Thyroid gland (tissue), 4 donors: Measurements from ENCODE around the gene FSTL3. TPM values are rescaled to one million over a fixed set of nuclear protein-coding genes. Genes with fewer than 3 reads are reported as not detected.

Source experiments
- DNase-seq, 2 donors: peaks; one replicate each; pipeline ENCODE4 v3.0.0-alpha.2; 2019
- H3K27ac ChIP-seq, 3 donors: fragments of 200-600 bp; sonication (generic); 1 replicate in 2 of 3; 2 replicates in 1 of 3; pipeline ENCODE4 v1.5.1; 2016 to 2019; ENCODE audit warnings: mild to moderate bottlenecking in 1 of 3, moderate library complexity in 1 of 3
- H3K27me3 ChIP-seq: fragments of 200-600 bp; sonication (generic); one replicate; pipeline ENCODE4 v1.5.1; 2019
- H3K36me3 ChIP-seq, 2 donors: fragments of 200-600 bp; sonication (generic); one replicate each; pipeline ENCODE4 v1.5.1; 2016 to 2019
- H3K4me1 ChIP-seq, 2 donors: fragments of 200-600 bp; sonication (generic); one replicate each; pipeline ENCODE4 v1.5.1; 2017 to 2019
- H3K4me3 ChIP-seq, 3 donors: fragments of 200-600 bp; sonication (generic); replicated peaks in 1 of 3; 1 replicate in 2 of 3; 2 replicates in 1 of 3; pipeline ENCODE4 v1.5.1; 2016; ENCODE audit warnings: mild to moderate bottlenecking in 1 of 3
- H3K9me3 ChIP-seq: fragments of 200-600 bp; sonication (generic); one replicate; pipeline ENCODE4 v1.5.1; 2017
- POLR2A ChIP-seq, 2 donors: fragments of 450-650 bp; IDR thresholded peaks; one replicate each; pipeline ENCODE4 v1.6.1; 2017; ENCODE audit warnings: antibody characterized with exemption in 2 of 2, mild to moderate bottlenecking in 2 of 2, moderate library complexity in 1 of 2
- WGBS, 2 donors: methylation state at CpG; one replicate each; pipeline ENCODE4 v1.1.5; 2017; 5-methylcytosine and 5-hydroxymethylcytosine counted together
- intact Hi-C: fragments of 100-400 bp; cut with DNase I; formaldehyde crosslinking; loops from one replicate; pipeline ENCODE4 v1.15.1; 2023
- total RNA-seq, 4 donors: library from RNA; depleted of rRNA; stranded (reverse); fragments of >200 nt; gene quantifications; one replicate each; pipeline ENCODE4 v1.2.3, GENCODE V29; 2016
- TF ChIP-seq, protein P1 (sequence below), 6 experiments: fragments of 200-600 bp in 3 of 6; fragments of 450-650 bp in 3 of 6; sonication (generic) in 3 of 6; IDR thresholded peaks; one replicate each; pipeline ENCODE4 v1.5.1; 2016 to 2019; ENCODE audit warnings: antibody characterized with exemption in 6 of 6, mild to moderate bottlenecking in 2 of 6, inconsistent platforms in 1 of 6, moderate library complexity in 1 of 6

The FSTL3 gene
- total RNA-seq, 4 donors from 2014 or later: 16.2 to 73.4 (median 62.9) TPM

DNA sequence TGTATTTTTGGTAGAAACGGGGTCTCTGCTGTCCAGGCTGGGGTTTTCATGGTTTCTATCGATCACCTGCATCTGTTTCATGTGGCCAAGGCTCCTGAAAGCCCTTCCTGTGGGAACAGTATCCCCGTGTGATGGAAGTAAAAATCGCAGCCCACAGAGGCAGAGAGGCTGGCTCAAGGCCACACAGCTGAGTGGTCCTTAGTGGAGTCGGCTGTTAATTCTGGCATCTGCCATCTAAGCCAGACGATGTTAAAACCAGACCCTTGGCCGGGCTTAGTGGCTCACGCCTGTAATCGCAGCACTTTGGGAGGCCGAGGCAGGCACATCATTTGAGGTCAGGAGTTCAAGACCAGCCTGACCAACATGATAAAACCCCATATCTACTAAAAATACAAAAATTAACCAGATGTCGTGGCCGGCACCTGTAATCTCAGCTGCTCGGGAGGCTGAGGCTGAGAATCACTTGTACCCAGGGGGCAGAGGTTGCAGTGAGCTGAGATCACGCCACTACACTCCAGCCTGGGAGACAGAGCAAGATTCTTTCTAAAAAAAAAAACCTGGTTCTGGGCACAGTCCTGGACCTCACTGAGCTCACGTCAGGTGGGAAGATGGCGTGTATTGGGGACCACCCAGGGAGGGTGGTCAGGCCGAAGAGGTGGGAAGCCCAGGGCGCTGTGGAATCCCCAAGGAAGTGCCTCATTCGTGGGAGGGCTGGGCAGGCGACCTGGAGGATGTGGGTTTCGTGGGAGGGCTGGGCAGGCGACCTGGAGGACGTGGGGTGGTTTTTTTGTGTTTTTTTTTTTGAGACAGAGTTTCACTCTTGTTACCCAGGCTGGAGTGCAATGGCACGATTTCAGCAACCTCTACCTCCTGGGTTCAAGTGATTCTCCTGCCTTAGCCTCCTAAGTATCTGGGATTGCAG, 56.2 kb downstream of the FSTL3 start:
- H3K4me3 ChIP-seq: no peak overlapping the region
- no peak overlapping the region for H3K27ac ChIP-seq
- TF ChIP-seq POLR2A (IDR thresholded peaks at IDR 0.05): no peak
- TF ChIP-seq, protein P1, sequence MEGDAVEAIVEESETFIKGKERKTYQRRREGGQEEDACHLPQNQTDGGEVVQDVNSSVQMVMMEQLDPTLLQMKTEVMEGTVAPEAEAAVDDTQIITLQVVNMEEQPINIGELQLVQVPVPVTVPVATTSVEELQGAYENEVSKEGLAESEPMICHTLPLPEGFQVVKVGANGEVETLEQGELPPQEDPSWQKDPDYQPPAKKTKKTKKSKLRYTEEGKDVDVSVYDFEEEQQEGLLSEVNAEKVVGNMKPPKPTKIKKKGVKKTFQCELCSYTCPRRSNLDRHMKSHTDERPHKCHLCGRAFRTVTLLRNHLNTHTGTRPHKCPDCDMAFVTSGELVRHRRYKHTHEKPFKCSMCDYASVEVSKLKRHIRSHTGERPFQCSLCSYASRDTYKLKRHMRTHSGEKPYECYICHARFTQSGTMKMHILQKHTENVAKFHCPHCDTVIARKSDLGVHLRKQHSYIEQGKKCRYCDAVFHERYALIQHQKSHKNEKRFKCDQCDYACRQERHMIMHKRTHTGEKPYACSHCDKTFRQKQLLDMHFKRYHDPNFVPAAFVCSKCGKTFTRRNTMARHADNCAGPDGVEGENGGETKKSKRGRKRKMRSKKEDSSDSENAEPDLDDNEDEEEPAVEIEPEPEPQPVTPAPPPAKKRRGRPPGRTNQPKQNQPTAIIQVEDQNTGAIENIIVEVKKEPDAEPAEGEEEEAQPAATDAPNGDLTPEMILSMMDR (IDR thresholded peaks at IDR 0.05): no peak
- peaks cover 0 to 6% of the 10 kb centered on the region in 2 donors for H3K4me1 ChIP-seq
- DNase-seq: no peak
- H3K36me3 ChIP-seq: no peaks in the 10 kb centered on the region
- H3K27me3 ChIP-seq: no peaks in the 10 kb centered on the region
- H3K9me3 ChIP-seq: no peaks in the 10 kb centered on the region
- 80 to 83% methylated on average over 24 of the region's 24 CpGs for WGBS, 2 donors
- intact Hi-C loops: no loop called here

Other genes starting within 250 kb of the FSTL3 start
- gene SHC2, start 215.4 kb upstream of the FSTL3 start, total RNA-seq: 10 to 100 TPM; 31.5 to 72.8 (median 48.8) TPM
- 1 to 10 TPM in 1 of 4 donors, under 1 TPM in 1, not detected in 2; 0.56 to 3.1 TPM for gene MADCAM1, start 179.9 kb upstream of the FSTL3 start, total RNA-seq
- 100 to 1,000 TPM in 2 of 4 donors, 10 to 100 TPM in 2; 50.8 to 147 (median 99.6) TPM for gene TPGS1, start 168.9 kb upstream of the FSTL3 start, total RNA-seq
- 10 to 100 TPM; 44.8 to 64.7 (median 48.2) TPM for gene CDC34, start 144.6 kb upstream of the FSTL3 start, total RNA-seq
- gene GZMM, start 132.3 kb upstream of the FSTL3 start, total RNA-seq: 1 to 10 TPM in 1 of 4 donors, under 1 TPM in 1, not detected in 2; 0.78 to 1.9 TPM
- gene BSG, start 103.8 kb upstream of the FSTL3 start, total RNA-seq: 100 to 1,000 TPM; 349 to 702 (median 569) TPM
- not detected for gene HCN2, start 86.5 kb upstream of the FSTL3 start, total RNA-seq
- 10 to 100 TPM; 23.2 to 39.7 (median 33.1) TPM for gene POLRMT, start 42.9 kb upstream of the FSTL3 start, total RNA-seq
- gene FGF22, start 36.5 kb upstream of the FSTL3 start, total RNA-seq: not detected
- 10 to 100 TPM; 41.4 to 55.5 (median 53.5) TPM for gene RNF126, start 13.2 kb upstream of the FSTL3 start, total RNA-seq
- gene PRSS57, start 19.1 kb downstream of the FSTL3 start, total RNA-seq: not detected
- 10 to 100 TPM; 18.9 to 45.5 (median 27.7) TPM for gene PALM, start 32.5 kb downstream of the FSTL3 start, total RNA-seq
- under 1 TPM in 2 of 4 donors, not detected in 2; 0.63 to 0.68 TPM for gene MISP, start 74.7 kb downstream of the FSTL3 start, total RNA-seq
- gene PTBP1, start 121.1 kb downstream of the FSTL3 start, total RNA-seq: 100 to 1,000 TPM; 161 to 277 (median 199) TPM
- not detected for gene PLPPR3, start 145.6 kb downstream of the FSTL3 start, total RNA-seq
- gene AZU1, start 151.4 kb downstream of the FSTL3 start, total RNA-seq: not detected
- not detected for gene PRTN3, start 164.6 kb downstream of the FSTL3 start, total RNA-seq
- 1 to 10 TPM in 3 of 4 donors, not detected in 1; 1.9 to 2.1 (median 2.1) TPM for gene ELANE, start 175.9 kb downstream of the FSTL3 start, total RNA-seq
- 1,000 to 10,000 TPM in 1 of 4 donors, 100 to 1,000 TPM in 3; 339 to 1,037 (median 506) TPM for gene CFD, start 183.3 kb downstream of the FSTL3 start, total RNA-seq
- gene MED16, start 216.8 kb downstream of the FSTL3 start, total RNA-seq: 10 to 100 TPM; 33.2 to 66.5 (median 54.3) TPM
- not detected for gene RNU6-9, start 217.1 kb downstream of the FSTL3 start, total RNA-seq
- gene R3HDM4, start 236.8 kb downstream of the FSTL3 start, total RNA-seq: 10 to 100 TPM; 29.2 to 45.8 (median 34.9) TPM
- not detected for gene KISS1R, start 240.9 kb downstream of the FSTL3 start, total RNA-seq
- 1 to 10 TPM; 2.6 to 7.7 (median 3.9) TPM for gene ARID3A, start 249.6 kb downstream of the FSTL3 start, total RNA-seq